Right atrium auricular region (tissue), 2 donors: ENCODE results near the gene TARP.

Source experiments
- DNase-seq: peaks from one replicate; pipeline ENCODE4 v3.0.0-alpha.2; 2019; ENCODE audit warnings: low spot score
- H3K27ac ChIP-seq, 2 donors: fragments of 200-600 bp; sonication (generic); 1 replicate in 1 of 2; 2 replicates in 1 of 2; pipeline ENCODE4 v1.5.1; 2016 to 2019
- H3K27me3 ChIP-seq, 2 donors: fragments of 200-600 bp; sonication (generic); one replicate each; pipeline versions ENCODE4 v1.5.1 to v1.6.0; 2017 to 2019
- H3K36me3 ChIP-seq: fragments of 200-600 bp; sonication (generic); one replicate; pipeline ENCODE4 v1.5.1; 2016
- H3K4me1 ChIP-seq, 2 donors: fragments of 200-600 bp; sonication (generic); one replicate each; pipeline versions ENCODE4 v1.5.1 to v1.6.0; 2017 to 2019
- H3K4me3 ChIP-seq, 2 donors: fragments of 200-600 bp; sonication (generic); 1 replicate in 1 of 2; 2 replicates in 1 of 2; pipeline ENCODE4 v1.5.1; 2017 to 2019; ENCODE audit warnings: mild to moderate bottlenecking in 1 of 2, moderate library complexity in 1 of 2
- H3K9me3 ChIP-seq, 2 donors: fragments of 200-600 bp; sonication (generic); one replicate each; pipeline ENCODE4 v1.5.1; 2019
- TF ChIP-seq, protein P1 (sequence below), 2 donors: fragments of 200-600 bp; sonication (generic); IDR thresholded peaks; one replicate each; pipeline ENCODE4 v1.5.1; 2019; ENCODE audit warnings: antibody characterized with exemption in 2 of 2

The TARP gene

DNA sequence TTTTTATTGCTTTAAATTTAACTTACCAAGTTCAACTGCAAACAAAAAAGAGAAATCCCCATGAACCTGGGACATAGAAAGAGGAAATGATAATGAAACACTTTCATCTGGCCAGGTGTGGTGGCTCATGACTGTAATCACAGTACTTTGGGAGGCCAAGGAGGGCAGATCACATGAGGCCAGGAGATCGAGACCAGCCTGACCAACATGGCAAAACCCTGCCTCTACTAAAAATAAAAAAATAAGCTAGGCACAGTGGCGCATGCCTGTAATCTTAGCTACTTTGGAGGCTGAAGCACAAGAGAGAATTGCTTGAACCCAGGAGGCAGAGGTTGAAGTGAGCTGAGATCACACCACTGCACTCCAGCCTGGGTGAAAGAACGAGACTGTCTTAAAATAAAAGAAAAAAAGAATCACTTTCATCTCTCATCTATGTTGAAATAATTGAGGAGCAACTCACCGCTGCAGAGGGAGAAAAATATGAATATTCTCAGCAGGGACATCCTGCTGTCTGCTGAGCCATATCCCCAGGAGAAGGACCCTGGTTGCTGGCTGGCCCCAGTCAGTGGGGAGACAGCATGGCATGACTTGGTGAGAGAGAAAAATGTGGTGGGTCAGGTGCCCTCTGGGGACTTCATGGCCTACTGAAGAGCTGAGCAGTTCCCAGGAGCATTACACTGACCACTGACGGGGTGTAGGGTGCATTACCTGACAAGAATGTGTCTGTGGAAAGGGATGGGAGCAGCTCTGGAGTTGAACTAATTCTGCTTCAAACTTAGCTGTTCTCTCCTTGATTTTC is 22.8 kb upstream of the TARP start:
- no peak overlapping the region for H3K27ac ChIP-seq
- H3K36me3 ChIP-seq: no peaks in the 10 kb centered on the region
- no peaks in the 10 kb centered on the region for H3K4me1 ChIP-seq
- TF ChIP-seq, protein P1, sequence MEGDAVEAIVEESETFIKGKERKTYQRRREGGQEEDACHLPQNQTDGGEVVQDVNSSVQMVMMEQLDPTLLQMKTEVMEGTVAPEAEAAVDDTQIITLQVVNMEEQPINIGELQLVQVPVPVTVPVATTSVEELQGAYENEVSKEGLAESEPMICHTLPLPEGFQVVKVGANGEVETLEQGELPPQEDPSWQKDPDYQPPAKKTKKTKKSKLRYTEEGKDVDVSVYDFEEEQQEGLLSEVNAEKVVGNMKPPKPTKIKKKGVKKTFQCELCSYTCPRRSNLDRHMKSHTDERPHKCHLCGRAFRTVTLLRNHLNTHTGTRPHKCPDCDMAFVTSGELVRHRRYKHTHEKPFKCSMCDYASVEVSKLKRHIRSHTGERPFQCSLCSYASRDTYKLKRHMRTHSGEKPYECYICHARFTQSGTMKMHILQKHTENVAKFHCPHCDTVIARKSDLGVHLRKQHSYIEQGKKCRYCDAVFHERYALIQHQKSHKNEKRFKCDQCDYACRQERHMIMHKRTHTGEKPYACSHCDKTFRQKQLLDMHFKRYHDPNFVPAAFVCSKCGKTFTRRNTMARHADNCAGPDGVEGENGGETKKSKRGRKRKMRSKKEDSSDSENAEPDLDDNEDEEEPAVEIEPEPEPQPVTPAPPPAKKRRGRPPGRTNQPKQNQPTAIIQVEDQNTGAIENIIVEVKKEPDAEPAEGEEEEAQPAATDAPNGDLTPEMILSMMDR (IDR thresholded peaks at IDR 0.05): no peak
- no peak for DNase-seq
- H3K27me3 ChIP-seq: no peaks in the 10 kb centered on the region
- H3K9me3 ChIP-seq: no peaks in the 10 kb centered on the region
- no peak overlapping the region for H3K4me3 ChIP-seq

DNA sequence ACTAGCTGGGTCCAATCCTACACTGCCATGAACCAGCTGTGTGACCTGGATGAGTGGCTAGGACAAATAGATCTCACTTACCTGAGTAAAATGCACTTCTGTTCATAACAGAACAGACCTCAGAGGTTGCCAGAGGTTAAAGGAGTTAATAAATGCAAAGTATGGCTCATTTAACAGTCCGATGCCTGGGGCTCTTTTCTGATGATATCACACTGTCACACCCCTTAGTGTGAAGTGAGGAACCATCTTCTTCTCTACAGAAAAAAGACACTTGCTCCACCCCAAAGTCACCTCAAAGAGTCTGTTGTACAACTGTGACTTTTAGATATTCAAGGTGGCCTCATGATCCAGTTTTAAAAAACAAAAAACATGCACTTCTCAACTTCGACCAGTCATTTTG is 21.5 kb upstream of the TARP start:
- Histone ChIP-seq H3K4me3 (no peak overlapping the region), H3K36me3 (no peaks in the 10 kb centered on the region), H3K4me1 (no peaks in the 10 kb centered on the region), H3K9me3 (no peaks in the 10 kb centered on the region), H3K27ac (no peak overlapping the region), H3K27me3 (no peaks in the 10 kb centered on the region)
- DNase-seq: no peak
- TF ChIP-seq, protein P1 (IDR thresholded peaks at IDR 0.05): no peak

DNA sequence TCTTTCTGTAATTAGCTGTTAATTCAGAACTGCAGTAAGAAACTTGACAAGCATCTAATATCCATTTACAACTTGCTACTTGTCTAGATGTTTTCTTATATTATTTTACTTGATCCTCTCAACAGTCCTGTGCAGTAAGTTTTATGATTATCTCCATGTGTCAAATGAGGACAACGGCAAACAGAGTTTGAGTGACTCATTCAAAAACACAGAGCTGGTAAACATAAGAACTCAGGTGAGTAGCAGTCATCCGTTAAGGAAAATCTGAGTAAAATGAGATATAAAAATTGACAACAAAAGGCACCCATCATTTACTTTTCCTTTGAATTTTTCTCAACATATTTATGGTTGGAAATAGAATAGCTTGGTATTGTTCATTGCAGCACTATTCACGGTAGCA is 19.0 kb upstream of the TARP start:
- DNase-seq: no peak
- Histone ChIP-seq H3K4me1 (no peaks in the 10 kb centered on the region), H3K27me3 (no peaks in the 10 kb centered on the region), H3K36me3 (no peaks in the 10 kb centered on the region), H3K4me3 (no peak overlapping the region), H3K9me3 (no peaks in the 10 kb centered on the region), H3K27ac (no peak overlapping the region)
- TF ChIP-seq, protein P1 (IDR thresholded peaks at IDR 0.05): no peak

- Histone ChIP-seq H3K4me3 (no peak overlapping the region), H3K4me1 (no peaks in the 10 kb centered on the region), H3K27ac (no peak overlapping the region), H3K36me3 (no peaks in the 10 kb centered on the region), H3K27me3 (no peaks in the 10 kb centered on the region), H3K9me3 (no peaks in the 10 kb centered on the region)
- DNase-seq: no peak
- TF ChIP-seq, protein P1 (IDR thresholded peaks at IDR 0.05): no peak
Measured at GRCh38 chr7:38291650-38292049, 18.2 kb upstream of the TARP start.

GRCh38 chr7:38291117-38291647 is 17.7 kb upstream of the TARP start:
- TF ChIP-seq, protein P1 (IDR thresholded peaks at IDR 0.05): no peak
- Histone ChIP-seq H3K27ac (no peak overlapping the region), H3K4me1 (no peaks in the 10 kb centered on the region)

More at GRCh38 chr7:38291117-38291647, 17.7 kb upstream of the TARP start:
- H3K36me3 ChIP-seq: no peaks in the 10 kb centered on the region
- no peak for DNase-seq
- H3K9me3 ChIP-seq: no peaks in the 10 kb centered on the region
- H3K4me3 ChIP-seq: no peak overlapping the region
- H3K27me3 ChIP-seq: no peaks in the 10 kb centered on the region
